ENCODE data around the gene WDR54.

Gene WDR54

GRCh38 chr2:74421221-74421870, at the start of gene WDR54, which contains the start of gene C2orf81:
TSS of gene WDR54 (plus strand) at chr2:74421730. CDS start at chr2:74422154, 424 bp downstream.
TSS of gene C2orf81 (minus strand) at chr2:74421619. CDS start at chr2:74421560, 59 bp downstream.
- DNase-seq (ENCODE audit: low read depth in 2 of 2), result peak; percentile 89 to 91

- DNase-seq (ENCODE audit: low read depth in 2 of 2), result no peak
Measured at GRCh38 chr2:74372674-74373073, 48.9 kb upstream of the WDR54 start.

GRCh38 chr2:74373221-74373676, 48.3 kb upstream of the WDR54 start:
- DNase-seq (ENCODE audit: low read depth in 2 of 2), result no peak

GRCh38 chr2:74373985-74374384, 47.5 kb upstream of the WDR54 start:
- DNase-seq (ENCODE audit: low read depth in 2 of 2), result no peak

GRCh38 chr2:74374509-74375205, 46.9 kb upstream of the WDR54 start:
- no peak for DNase-seq (ENCODE audit: low read depth in 2 of 2)

GRCh38 chr2:74375838-74376237, 45.7 kb upstream of the WDR54 start:
- no peak for DNase-seq (ENCODE audit: low read depth in 2 of 2)

- no peak for DNase-seq (ENCODE audit: low read depth in 2 of 2)
Measured at GRCh38 chr2:74378007-74378406, 43.5 kb upstream of the WDR54 start.

GRCh38 chr2:74379851-74380789, 41.4 kb upstream of the WDR54 start, which contains the start of gene DCTN1:
TSS of gene DCTN1 (minus strand) at chr2:74380311. CDS start at chr2:74380037, 274 bp downstream.
- DNase-seq (ENCODE audit: low read depth in 2 of 2), result no peak

GRCh38 chr2:74381751-74382150, 39.8 kb upstream of the WDR54 start:
- DNase-seq (ENCODE audit: low read depth in 2 of 2), result no peak

GRCh38 chr2:74383254-74383653, 38.3 kb upstream of the WDR54 start:
- DNase-seq (ENCODE audit: low read depth in 2 of 2), result no peak

- no peak for DNase-seq (ENCODE audit: low read depth in 2 of 2)
Measured at GRCh38 chr2:74384051-74384450, 37.5 kb upstream of the WDR54 start.

GRCh38 chr2:74385396-74385795, 36.1 kb upstream of the WDR54 start:
- DNase-seq (ENCODE audit: low read depth in 2 of 2), result no peak

- DNase-seq (ENCODE audit: low read depth in 2 of 2), result no peak
Measured at GRCh38 chr2:74387346-74387745, 34.2 kb upstream of the WDR54 start.

- no peak for DNase-seq (ENCODE audit: low read depth in 2 of 2)
Measured at GRCh38 chr2:74390606-74391005, 30.9 kb upstream of the WDR54 start.

- no peak for DNase-seq (ENCODE audit: low read depth in 2 of 2)
Measured at GRCh38 chr2:74391209-74391579, 30.3 kb upstream of the WDR54 start.

GRCh38 chr2:74391580-74392448, 29.7 kb upstream of the WDR54 start:
- peak; percentile 90 to 93 for DNase-seq (ENCODE audit: low read depth in 2 of 2)

GRCh38 chr2:74392449-74392743, 29.1 kb upstream of the WDR54 start:
- no peak for DNase-seq (ENCODE audit: low read depth in 2 of 2)

- DNase-seq (ENCODE audit: low read depth in 2 of 2), result no peak
Measured at GRCh38 chr2:74393525-74393924, 28.0 kb upstream of the WDR54 start.

GRCh38 chr2:74396149-74396548, 25.4 kb upstream of the WDR54 start:
- no peak for DNase-seq (ENCODE audit: low read depth in 2 of 2)

- DNase-seq (ENCODE audit: low read depth in 2 of 2), result no peak
Measured at GRCh38 chr2:74399785-74400184, 21.7 kb upstream of the WDR54 start.

- no peak for DNase-seq (ENCODE audit: low read depth in 2 of 2)
Measured at GRCh38 chr2:74401891-74402290, 19.6 kb upstream of the WDR54 start.

All from stimulated activated CD8-positive, alpha-beta memory T cell treated with anti-CD3 and anti-CD28 coated beads, Interleukin-2, amount 100 ng/mL, for 1 hour (primary cell).